T-helper 1 cell treated with Interleukin-12 subunit alpha and Interleukin-12 subunit beta and Interleukin-4 antibody, amounts not matched to agents 30 μg/mL and 1 μg/mL, for 36 hours (primary cell): Measurements from ENCODE around the gene SPATA25.

Source experiments
- H3K27ac Mint-ChIP-seq: one replicate; pipeline ENCODE4 v1.8.0; 2021; ENCODE audit warnings: mild to moderate bottlenecking, mixed read lengths
- H3K27me3 Mint-ChIP-seq: one replicate; pipeline ENCODE4 v1.8.0; 2021; ENCODE audit warnings: low read depth, mixed read lengths
- H3K36me3 Mint-ChIP-seq: one replicate; pipeline ENCODE4 v1.8.0; 2021; ENCODE audit warnings: low read depth, mixed read lengths
- H3K4me1 Mint-ChIP-seq: one replicate; pipeline ENCODE4 v1.8.0; 2021; ENCODE audit warnings: low read depth, mixed read lengths
- H3K4me3 Mint-ChIP-seq: one replicate; pipeline ENCODE4 v1.8.0; 2021; ENCODE audit warnings: mild to moderate bottlenecking, moderate library complexity, mixed read lengths
- H3K9me3 Mint-ChIP-seq: one replicate; pipeline ENCODE4 v1.8.0; 2021; ENCODE audit warnings: mixed read lengths

Gene SPATA25

GRCh38 chr20:45851501-45851900, 35.9 kb downstream of the SPATA25 start:
- H3K36me3 Mint-ChIP-seq: peaks cover 18% of the 10 kb centered on the region
- no peak overlapping the region for H3K4me3 Mint-ChIP-seq

GRCh38 chr20:45850926-45851325, 36.5 kb downstream of the SPATA25 start:
- Mint-ChIP-seq H3K4me3 (no peak overlapping the region), H3K27ac (no peak overlapping the region), H3K27me3 (no peaks in the 10 kb centered on the region), H3K4me1 (peaks cover 11% of the 10 kb centered on the region), H3K9me3 (no peaks in the 10 kb centered on the region), H3K36me3 (peaks cover 19% of the 10 kb centered on the region)

More at GRCh38 chr20:45851501-45851900, 35.9 kb downstream of the SPATA25 start:
- Mint-ChIP-seq H3K4me1 (peaks cover 14% of the 10 kb centered on the region), H3K27me3 (no peaks in the 10 kb centered on the region), H3K9me3 (no peaks in the 10 kb centered on the region), H3K27ac (no peak overlapping the region)

GRCh38 chr20:45850238-45850637, 37.2 kb downstream of the SPATA25 start:
- Mint-ChIP-seq H3K27ac (no peak overlapping the region), H3K4me1 (peaks cover 8% of the 10 kb centered on the region), H3K27me3 (no peaks in the 10 kb centered on the region), H3K36me3 (peaks cover 23% of the 10 kb centered on the region), H3K9me3 (no peaks in the 10 kb centered on the region), H3K4me3 (no peak overlapping the region)

- no peaks in the 10 kb centered on the region for H3K27me3 Mint-ChIP-seq
- H3K4me1 Mint-ChIP-seq: peaks cover 3% of the 10 kb centered on the region
- H3K9me3 Mint-ChIP-seq: no peaks in the 10 kb centered on the region
- H3K36me3 Mint-ChIP-seq: peaks cover 28% of the 10 kb centered on the region
- H3K27ac Mint-ChIP-seq: no peak overlapping the region
- H3K4me3 Mint-ChIP-seq: no peak overlapping the region
Measured at GRCh38 chr20:45848969-45849582, 38.3 kb downstream of the SPATA25 start.

- no peak overlapping the region for H3K27ac Mint-ChIP-seq
Measured at GRCh38 chr20:45848421-45848820, 39.0 kb downstream of the SPATA25 start.

GRCh38 chr20:45845452-45845851, 42.0 kb downstream of the SPATA25 start:
- H3K27me3 Mint-ChIP-seq: no peaks in the 10 kb centered on the region
- H3K4me1 Mint-ChIP-seq: peaks cover 1% of the 10 kb centered on the region
- H3K9me3 Mint-ChIP-seq: no peaks in the 10 kb centered on the region
- no peak overlapping the region for H3K27ac Mint-ChIP-seq
- no peak overlapping the region for H3K4me3 Mint-ChIP-seq
- peaks cover 33% of the 10 kb centered on the region for H3K36me3 Mint-ChIP-seq

More at GRCh38 chr20:45848421-45848820, 39.0 kb downstream of the SPATA25 start:
- Mint-ChIP-seq H3K4me3 (no peak overlapping the region), H3K9me3 (no peaks in the 10 kb centered on the region), H3K4me1 (no peaks in the 10 kb centered on the region), H3K27me3 (no peaks in the 10 kb centered on the region), H3K36me3 (peaks cover 31% of the 10 kb centered on the region)

GRCh38 chr20:45843506-45843905, 43.9 kb downstream of the SPATA25 start:
- Mint-ChIP-seq H3K27me3 (no peaks in the 10 kb centered on the region), H3K9me3 (no peaks in the 10 kb centered on the region), H3K36me3 (peaks cover 26% of the 10 kb centered on the region), H3K27ac (no peak overlapping the region), H3K4me3 (no peak overlapping the region), H3K4me1 (peaks cover 1% of the 10 kb centered on the region)

GRCh38 chr20:45842169-45842812, 45.1 kb downstream of the SPATA25 start:
- H3K27ac Mint-ChIP-seq: no peak overlapping the region
- no peak overlapping the region for H3K4me3 Mint-ChIP-seq
- H3K36me3 Mint-ChIP-seq: peaks cover 25% of the 10 kb centered on the region
- H3K4me1 Mint-ChIP-seq: peaks cover 1% of the 10 kb centered on the region
- no peaks in the 10 kb centered on the region for H3K27me3 Mint-ChIP-seq
- no peaks in the 10 kb centered on the region for H3K9me3 Mint-ChIP-seq

GRCh38 chr20:45841407-45842129, 45.9 kb downstream of the SPATA25 start:
- no peaks in the 10 kb centered on the region for H3K9me3 Mint-ChIP-seq
- H3K27ac Mint-ChIP-seq: no peak overlapping the region
- H3K4me3 Mint-ChIP-seq: no peak overlapping the region
- peaks cover 1% of the 10 kb centered on the region for H3K4me1 Mint-ChIP-seq
- no peaks in the 10 kb centered on the region for H3K27me3 Mint-ChIP-seq
- peaks cover 23% of the 10 kb centered on the region for H3K36me3 Mint-ChIP-seq

- H3K27ac Mint-ChIP-seq: no peak overlapping the region
- H3K36me3 Mint-ChIP-seq: peaks cover 21% of the 10 kb centered on the region
- H3K27me3 Mint-ChIP-seq: no peaks in the 10 kb centered on the region
- peaks cover 1% of the 10 kb centered on the region for H3K4me1 Mint-ChIP-seq
- H3K4me3 Mint-ChIP-seq: no peak overlapping the region
- H3K9me3 Mint-ChIP-seq: no peaks in the 10 kb centered on the region
Measured at GRCh38 chr20:45840700-45841198, 46.7 kb downstream of the SPATA25 start.

GRCh38 chr20:45836841-45837240, 50.6 kb downstream of the SPATA25 start:
- Mint-ChIP-seq H3K4me3 (no peak overlapping the region), H3K27ac (no peak overlapping the region), H3K9me3 (no peaks in the 10 kb centered on the region), H3K4me1 (peaks cover 4% of the 10 kb centered on the region), H3K36me3 (no peaks in the 10 kb centered on the region), H3K27me3 (peaks cover 5% of the 10 kb centered on the region)
